CD4-positive, alpha-beta T cell treated with Interleukin-17A for 1 hour (primary cell): Measurements from ENCODE around the gene PCDHA8.
"Not testable (repeated sequence)": the region's sequence is repeated elsewhere in the genome, so short reads cannot be mapped to it uniquely, and the experiment has no call there.

Experiments used
- DNase-seq: peaks from one replicate; pipeline ENCODE4 v3.0.0-alpha.2; 2020

The PCDHA8 gene

DNA sequence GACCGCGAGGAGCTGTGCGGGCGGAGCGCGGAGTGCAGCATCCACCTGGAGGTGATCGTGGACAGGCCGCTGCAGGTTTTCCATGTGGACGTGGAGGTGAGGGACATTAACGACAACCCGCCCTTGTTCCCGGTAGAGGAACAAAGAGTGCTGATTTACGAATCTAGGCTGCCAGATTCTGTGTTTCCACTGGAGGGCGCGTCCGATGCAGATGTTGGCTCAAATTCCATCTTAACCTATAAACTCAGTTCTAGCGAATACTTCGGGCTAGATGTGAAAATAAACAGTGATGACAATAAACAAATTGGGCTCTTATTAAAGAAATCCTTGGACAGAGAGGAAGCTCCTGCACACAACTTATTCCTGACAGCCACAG lies 12.6 kb upstream of the PCDHA8 start:
- no peak for DNase-seq

DNA sequence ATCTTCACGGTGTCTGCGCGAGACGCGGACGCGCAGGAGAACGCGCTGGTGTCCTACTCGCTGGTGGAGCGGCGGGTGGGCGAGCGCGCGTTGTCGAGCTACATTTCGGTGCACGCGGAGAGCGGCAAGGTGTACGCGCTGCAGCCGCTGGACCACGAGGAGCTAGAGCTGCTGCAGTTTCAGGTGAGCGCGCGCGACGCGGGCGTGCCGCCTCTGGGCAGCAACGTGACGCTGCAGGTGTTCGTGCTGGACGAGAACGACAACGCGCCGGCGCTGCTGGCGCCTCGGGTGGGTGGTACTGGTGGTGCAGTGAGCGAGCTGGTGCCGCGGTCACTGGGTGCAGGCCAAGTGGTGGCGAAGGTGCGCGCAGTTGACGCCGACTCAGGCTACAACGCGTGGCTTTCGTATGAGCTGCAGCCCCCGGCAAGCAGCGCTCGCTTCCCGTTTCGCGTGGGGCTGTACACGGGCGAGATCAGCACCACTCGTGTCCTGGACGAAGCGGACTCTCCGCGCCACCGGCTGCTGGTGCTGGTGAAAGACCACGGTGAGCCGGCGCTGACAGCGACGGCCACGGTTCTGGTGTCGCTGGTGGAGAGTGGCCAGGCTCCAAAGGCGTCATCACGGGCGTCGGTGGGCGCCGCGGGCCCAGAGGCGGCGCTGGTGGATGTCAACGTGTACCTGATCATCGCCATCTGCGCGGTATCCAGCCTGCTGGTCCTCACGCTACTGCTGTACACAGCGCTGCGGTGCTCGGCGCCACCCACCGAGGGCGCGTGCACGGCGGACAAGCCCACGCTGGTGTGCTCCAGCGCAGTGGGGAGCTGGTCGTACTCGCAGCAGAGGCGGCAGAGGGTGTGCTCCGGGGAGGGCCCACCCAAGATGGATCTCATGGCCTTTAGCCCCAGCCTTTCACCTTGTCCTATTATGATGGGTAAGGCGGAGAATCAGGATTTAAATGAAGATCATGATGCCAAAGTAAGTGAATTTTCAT lies 11.2 kb upstream of the PCDHA8 start:
- DNase-seq = not testable (repeated sequence)

DNA sequence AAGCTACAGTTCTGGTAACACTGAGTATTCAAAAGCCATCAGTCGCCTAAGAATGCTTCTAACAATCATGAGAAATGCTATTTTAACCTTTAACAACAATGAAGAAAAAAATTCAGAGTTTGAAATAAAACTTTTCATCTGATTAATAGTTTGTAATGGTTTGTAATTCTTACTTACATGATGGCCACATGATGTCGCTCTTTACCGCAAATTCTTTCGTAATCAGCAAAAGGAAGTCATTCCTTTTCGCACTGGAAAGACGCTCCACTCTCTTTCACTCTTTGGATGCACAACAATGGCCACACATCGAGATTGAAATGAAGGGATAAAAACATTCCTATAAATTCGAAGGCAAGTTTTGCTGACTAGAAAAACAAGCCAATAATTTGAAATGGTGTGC lies 7.0 kb upstream of the PCDHA8 start, which contains the start of gene PCDHA7:
Gene PCDHA7, plus strand, starts transcription at position 277 of the 400 bp plus-strand sequence. Its CDS starts 115 bp downstream, at position 392.
- DNase-seq = no peak

DNA sequence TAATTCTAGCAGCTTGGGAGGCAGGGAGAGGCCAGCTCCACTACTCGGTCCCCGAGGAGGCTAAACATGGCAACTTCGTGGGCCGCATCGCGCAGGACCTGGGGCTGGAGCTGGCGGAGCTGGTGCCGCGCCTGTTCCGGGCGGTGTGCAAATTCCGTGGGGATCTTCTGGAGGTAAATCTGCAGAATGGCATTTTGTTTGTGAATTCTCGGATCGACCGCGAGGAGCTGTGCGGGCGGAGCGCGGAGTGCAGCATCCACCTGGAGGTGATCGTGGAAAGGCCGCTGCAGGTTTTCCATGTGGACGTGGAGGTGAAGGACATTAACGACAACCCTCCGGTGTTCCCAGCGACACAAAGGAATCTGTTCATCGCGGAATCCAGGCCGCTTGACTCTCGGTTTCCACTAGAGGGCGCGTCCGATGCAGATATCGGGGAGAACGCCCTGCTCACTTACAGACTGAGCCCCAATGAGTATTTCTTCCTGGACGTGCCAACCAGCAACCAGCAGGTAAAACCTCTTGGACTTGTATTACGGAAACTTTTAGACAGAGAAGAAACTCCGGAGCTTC lies 6.5 kb upstream of the PCDHA8 start:
- DNase-seq = not testable (repeated sequence)

DNA sequence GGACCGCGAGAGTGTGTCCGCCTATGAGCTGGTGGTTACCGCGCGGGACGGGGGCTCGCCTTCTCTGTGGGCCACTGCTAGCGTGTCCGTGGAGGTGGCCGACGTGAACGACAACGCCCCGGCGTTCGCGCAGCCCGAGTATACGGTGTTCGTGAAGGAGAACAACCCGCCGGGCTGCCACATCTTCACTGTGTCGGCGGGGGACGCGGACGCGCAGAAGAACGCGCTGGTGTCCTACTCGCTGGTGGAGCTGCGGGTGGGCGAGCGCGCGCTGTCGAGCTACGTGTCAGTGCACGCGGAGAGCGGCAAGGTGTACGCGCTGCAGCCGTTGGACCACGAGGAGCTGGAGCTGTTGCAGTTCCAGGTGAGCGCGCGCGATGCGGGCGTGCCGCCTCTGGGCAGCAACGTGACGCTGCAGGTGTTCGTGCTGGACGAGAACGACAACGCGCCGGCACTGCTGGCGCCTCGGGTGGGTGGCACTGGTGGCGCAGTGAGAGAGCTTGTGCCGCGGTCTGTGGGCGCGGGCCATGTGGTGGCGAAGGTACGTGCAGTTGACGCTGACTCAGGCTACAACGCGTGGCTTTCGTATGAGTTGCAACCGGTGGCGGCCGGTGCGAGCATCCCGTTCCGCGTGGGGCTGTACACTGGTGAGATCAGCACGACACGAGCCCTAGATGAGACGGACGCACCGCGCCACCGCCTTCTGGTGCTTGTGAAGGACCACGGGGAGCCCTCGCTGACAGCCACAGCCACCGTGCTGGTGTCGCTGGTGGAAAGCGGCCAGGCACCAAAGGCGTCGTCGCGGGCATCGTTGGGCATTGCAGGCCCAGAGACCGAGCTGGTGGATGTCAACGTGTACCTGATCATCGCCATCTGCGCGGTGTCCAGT lies 5.1 kb upstream of the PCDHA8 start:
- no peak for DNase-seq

DNA sequence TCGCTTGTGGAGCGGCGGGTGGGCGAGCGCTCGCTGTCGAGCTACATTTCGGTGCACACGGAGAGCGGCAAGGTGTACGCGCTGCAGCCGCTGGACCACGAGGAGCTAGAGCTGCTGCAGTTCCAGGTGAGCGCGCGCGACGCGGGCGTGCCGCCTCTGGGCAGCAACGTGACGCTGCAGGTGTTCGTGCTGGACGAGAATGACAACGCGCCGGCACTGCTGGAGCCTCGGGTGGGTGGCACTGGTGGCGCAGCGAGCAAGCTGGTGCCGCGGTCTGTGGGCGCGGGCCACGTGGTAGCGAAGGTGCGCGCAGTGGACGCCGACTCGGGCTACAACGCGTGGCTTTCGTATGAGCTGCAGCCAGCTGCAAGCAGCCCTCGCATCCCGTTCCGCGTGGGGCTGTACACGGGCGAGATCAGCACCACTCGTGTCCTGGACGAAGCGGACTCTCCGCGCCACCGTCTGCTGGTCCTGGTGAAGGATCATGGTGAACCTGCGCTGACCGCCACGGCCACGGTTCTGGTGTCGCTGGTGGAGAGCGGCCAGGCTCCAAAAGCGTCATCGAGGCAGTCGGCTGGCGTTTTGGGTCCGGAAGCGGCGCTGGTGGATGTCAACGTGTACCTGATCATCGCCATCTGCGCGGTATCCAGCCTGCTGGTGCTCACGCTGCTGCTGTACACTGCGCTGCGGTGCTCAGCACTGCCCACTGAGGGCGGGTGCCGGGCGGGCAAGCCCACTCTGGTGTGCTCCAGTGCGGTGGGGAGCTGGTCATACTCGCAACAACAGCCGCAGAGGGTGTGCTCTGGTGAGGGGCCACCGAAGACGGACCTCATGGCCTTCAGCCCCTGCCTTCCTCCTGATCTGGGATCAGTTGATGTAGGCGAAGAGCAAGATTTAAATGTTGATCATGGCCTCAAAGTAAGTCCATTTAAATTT lies 2.1 kb downstream of the PCDHA8 start:
- no peak for DNase-seq

DNA sequence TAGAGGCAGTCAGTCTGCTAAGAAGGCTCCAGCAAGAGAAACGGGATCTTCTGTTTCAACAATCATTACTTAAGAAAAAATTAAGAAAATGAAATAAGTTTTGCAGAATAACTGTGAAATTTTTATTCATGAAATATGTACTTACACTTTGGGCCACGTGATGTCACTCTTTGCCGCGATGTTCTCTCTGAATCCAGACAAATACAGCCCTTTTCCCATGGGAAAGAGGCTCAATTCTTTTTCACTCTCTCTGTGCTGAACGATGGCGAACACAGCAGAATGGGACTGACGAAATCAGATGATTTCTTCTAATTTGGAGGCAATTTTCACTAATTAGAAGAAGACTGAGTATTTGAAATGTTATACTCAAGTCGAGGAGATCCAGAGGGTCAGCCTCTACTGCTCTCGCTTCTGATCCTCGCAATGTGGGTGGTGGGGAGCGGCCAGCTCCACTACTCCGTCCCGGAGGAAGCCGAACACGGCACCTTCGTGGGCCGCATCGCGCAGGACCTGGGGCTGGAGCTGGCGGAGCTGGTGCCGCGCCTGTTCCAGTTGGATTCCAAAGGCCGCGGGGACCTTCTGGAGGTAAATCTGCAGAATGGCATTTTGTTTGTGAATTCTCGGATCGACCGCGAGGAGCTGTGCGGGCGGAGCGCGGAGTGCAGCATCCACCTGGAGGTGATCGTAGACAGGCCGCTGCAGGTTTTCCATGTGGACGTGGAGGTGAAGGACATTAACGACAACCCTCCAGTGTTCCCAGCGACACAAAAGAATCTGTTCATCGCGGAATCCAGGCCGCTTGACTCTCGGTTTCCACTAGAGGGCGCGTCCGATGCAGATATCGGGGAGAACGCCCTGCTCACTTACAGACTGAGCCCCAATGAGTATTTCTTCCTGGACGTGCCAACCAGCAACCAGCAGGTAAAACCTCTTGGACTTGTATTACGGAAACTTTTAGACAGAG lies 7.4 kb downstream of the PCDHA8 start, which contains the start of gene PCDHA9:
Gene PCDHA9, plus strand, starts transcription at position 244 of the 964 bp plus-strand sequence. Its CDS starts 114 bp downstream, at position 358.
- DNase-seq = not testable (repeated sequence)

DNA sequence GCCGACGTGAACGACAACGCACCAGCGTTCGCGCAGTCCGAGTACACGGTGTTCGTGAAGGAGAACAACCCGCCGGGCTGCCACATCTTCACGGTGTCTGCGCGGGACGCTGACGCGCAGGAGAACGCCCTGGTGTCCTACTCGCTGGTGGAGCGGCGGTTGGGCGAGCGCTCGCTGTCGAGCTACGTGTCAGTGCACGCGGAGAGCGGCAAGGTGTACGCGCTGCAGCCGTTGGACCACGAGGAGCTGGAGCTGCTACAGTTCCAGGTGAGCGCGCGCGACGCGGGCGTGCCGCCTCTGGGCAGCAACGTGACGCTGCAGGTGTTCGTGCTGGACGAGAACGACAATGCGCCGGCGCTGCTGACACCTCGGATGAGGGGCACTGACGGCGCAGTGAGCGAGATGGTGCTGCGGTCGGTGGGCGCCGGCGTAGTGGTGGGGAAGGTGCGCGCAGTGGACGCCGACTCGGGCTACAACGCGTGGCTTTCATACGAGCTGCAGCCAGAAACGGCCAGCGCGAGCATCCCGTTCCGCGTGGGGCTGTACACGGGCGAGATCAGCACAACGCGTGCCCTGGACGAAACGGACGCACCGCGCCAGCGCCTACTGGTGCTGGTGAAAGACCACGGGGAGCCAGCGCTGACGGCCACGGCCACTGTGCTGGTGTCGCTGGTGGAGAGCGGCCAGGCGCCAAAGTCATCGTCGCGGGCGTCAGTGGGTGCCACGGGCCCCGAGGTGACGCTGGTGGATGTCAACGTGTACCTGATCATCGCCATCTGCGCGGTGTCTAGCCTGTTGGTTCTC lies 9.0 kb downstream of the PCDHA8 start:
- DNase-seq = not testable (repeated sequence)

DNA sequence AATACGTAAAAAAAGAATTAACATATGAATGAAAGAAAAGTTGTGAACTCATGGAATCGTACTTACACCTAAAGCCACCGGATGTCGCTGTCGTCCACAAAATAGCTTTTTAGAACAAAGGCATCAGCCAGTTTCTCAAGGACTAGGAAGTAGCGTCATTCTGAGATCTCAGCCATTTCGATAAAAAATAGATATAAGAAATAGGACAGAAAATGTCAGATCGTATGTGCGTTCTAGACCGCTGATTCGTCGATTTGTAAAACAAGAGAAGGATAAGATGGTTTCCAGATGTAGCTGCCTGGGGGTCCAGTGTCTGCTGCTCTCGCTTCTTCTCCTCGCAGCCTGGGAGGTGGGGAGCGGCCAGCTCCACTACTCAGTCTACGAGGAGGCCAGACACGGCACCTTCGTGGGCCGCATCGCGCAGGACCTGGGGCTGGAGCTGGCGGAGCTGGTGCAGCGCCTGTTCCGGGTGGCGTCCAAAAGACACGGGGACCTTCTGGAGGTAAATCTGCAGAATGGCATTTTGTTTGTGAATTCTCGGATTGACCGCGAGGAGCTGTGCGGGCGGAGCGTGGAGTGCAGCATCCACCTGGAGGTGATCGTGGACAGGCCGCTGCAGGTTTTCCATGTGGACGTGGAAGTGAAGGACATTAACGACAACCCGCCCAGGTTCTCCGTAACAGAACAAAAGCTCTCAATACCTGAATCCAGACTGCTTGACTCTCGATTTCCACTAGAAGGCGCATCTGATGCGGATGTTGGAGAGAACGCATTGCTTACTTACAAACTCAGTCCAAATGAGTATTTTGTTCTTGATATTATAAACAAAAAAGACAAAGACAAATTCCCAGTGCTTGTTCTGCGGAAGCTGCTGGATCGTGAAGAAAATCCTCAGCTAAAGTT lies 15.0 kb downstream of the PCDHA8 start, which contains the start of gene PCDHA10:
Gene PCDHA10, plus strand, starts transcription at position 126 of the 903 bp plus-strand sequence. Its CDS starts 152 bp downstream, at position 278.
- no peak for DNase-seq

DNA sequence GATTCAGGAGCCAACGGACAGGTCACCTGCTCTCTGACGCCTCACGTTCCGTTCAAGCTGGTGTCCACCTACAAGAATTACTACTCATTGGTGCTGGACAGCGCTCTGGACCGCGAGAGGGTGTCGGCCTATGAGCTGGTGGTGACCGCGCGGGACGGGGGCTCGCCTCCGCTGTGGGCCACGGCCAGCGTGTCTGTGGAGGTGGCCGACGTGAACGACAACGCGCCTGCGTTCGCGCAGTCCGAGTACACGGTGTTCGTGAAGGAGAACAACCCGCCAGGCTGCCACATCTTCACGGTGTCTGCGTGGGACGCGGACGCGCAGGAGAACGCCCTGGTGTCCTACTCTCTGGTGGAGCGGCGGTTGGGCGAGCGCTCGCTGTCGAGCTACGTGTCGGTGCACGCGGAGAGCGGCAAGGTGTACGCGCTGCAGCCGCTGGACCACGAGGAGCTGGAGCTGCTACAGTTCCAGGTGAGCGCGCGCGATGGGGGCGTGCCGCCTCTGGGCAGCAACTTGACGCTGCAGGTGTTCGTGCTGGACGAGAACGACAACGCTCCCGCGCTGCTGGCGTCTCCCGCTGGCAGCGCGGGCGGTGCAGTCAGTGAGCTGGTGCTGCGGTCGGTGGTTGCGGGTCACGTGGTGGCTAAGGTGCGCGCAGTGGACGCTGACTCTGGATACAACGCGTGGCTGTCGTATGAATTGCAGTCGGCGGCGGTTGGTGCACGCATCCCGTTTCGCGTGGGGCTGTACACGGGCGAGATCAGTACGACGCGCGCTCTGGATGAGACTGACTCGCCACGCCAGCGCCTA lies 16.4 kb downstream of the PCDHA8 start:
- no peak for DNase-seq

DNA sequence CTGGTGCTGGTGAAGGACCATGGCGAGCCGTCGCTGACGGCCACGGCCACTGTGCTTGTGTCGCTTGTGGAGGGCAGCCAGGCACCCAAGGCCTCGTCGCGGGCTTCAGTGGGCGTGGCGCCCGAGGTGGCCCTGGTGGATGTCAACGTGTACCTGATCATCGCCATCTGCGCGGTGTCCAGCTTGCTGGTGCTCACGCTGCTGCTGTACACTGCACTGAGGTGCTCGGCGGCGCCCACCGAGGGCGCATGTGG lies 16.9 kb downstream of the PCDHA8 start:
- DNase-seq = no peak

DNA sequence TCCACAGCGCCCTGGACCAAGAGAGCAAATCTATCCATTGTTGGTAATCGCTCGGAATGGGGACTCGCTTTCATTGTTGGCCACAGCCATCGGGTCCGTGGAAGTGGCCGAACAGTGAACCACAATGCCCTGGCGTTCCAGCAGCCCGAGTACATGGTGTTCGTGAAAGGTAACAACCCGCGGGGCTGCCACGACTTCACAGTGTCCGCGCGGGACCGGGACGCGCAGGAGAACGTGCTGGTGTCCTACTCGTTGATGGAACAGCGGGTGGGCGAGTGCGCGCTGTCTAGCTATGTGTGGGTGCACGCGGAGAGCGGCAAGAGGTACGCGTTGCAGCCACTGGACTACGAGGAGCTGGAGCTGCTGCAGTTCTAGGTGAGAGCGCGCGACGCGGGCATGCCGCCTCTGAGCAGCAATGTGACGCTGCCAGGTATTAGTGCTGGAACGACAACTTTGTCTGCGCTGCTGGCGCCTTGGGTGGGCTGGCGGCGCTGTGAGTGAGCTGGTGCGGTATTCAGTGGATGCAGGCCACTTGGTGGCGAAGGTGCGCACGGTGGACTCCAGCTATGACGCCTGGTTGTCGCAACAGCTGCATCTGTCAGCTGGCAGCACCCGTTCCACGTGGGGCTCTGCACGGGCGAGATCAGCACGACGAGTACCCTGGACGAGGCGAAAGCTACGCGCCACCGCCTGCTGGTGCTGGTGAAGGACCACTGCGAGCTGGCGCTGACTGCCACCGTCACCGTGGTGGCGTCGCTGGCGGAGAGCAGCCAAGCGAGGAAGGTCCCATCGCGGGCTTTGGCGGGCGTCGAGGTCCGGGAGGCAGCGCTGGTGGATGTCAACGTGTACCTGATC lies 21.7 kb downstream of the PCDHA8 start:
- DNase-seq = no peak

DNA sequence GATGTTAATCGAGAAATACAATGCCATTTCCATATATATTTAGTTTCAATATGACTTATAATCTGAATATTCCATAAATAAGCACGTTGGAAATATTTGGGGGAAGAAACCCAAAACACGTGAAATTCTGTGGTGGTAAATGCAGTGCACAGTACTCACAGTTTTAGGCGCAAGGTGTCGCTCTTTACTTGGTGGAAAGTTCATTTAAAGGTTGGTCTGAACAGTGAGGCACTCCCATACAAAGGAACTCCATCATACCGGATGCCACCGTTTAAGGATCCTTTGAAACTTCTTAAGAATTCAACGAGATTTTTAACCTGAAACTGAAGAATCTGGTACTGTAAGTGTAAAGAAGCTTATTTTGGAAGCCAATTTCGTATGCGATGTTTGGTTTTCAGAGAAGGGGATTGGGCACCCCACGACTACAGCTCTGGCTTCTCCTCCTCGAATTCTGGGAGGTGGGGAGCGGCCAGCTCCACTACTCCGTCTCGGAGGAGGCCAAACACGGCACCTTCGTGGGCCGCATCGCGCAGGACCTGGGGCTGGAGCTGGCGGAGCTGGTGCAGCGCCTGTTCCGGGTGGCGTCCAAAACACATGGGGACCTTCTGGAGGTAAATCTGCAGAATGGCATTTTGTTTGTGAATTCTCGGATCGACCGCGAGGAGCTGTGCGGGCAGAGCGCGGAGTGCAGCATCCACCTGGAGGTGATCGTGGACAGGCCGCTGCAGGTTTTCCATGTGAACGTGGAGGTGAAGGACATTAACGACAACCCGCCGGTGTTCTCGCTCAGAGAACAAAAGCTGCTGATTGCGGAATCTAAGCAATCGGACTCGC lies 28.0 kb downstream of the PCDHA8 start, which contains the start of gene PCDHA11:
Gene PCDHA11, plus strand, starts transcription at position 237 of the 834 bp plus-strand sequence. Its CDS starts 147 bp downstream, at position 384.
- no peak for DNase-seq

DNA sequence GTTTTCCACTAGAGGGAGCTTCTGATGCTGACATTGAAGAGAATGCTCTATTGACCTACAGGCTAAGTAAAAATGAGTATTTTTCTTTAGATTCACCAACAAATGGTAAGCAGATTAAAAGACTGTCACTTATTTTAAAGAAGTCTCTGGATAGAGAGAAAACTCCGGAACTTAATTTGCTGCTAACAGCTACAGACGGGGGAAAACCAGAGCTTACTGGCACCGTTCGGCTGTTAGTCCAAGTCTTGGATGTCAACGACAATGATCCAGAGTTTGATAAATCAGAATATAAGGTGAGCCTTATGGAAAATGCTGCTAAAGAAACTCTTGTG lies 28.5 kb downstream of the PCDHA8 start:
- no peak for DNase-seq
